Activated CD4-positive, alpha-beta T cell treated with anti-CD3 and anti-CD28 coated beads, Interleukin-2, Interleukin-6, amounts not matched to agents 100 ng/mL and 50 ng/mL, durations not matched to agents 16 hours and 8 hours (primary cell): ENCODE results near the gene STYX.
"Not testable (repeated sequence)": the region's sequence is repeated elsewhere in the genome, so short reads cannot be mapped to it uniquely, and the experiment has no call there.

ENCODE experiments used
- DNase-seq: peaks from one replicate; pipeline ENCODE4 v3.0.0-alpha.2; 2020

STYX gene

GRCh38 chr14:52727509-52727908 lies 2.5 kb upstream of the STYX start:
- DNase-seq = not testable (repeated sequence)

GRCh38 chr14:52729035-52729434 lies 931 bp upstream of the STYX start:
- DNase-seq = not testable (repeated sequence)

GRCh38 chr14:52729585-52729924 lies 411 bp upstream of the STYX start:
- DNase-seq = no peak

DNA sequence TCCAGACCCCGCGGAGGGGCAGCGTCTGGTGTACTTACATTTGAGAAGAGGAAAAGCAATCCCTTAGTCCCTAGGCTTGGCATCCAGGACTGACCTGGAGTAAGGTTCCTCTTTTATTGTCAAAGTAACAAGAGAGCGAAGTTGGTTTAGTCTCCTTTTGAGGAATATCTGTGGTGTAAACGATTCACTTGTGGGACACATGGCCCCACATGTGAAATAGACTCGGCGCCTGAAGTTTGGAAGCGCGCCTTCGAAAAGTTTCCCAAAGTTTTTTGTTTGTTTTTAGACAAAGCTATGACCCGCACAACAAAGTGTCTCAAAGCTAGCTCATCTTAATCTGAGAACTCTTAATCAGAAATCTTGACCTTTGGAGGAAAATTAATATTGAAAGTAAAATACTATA lies 744 bp downstream of the STYX start:
- DNase-seq = no peak

- no peak for DNase-seq
These were observed 3.9 kb downstream of the STYX start for GRCh38 chr14:52733824-52734223.

DNA sequence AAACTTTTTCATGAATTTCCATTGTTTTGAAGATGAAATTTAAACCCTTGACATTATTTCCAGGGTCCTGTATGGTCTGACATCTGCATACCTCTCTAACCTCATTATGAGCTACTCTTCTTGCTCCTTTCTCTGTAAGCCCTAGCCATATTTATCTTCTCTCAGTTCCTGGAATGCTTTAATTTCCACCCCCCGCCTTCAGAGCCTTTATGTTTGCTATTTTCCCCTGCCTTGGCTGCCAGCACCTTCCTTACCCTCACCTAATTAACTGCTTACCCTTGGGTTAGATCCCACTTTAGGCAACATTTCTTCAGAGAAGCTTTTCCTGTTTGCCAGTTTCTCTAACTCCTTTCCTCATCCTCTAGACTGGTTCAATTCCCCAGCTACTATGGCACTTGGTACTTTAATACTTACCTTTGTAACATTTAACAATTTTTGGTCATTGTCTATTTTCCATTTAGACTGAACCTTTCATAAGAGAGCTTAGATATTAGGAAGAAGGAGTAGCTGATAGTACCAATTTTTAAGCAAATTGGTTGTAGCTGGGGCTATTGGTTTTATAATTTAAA lies 6.0 kb downstream of the STYX start:
- DNase-seq = no peak

DNA sequence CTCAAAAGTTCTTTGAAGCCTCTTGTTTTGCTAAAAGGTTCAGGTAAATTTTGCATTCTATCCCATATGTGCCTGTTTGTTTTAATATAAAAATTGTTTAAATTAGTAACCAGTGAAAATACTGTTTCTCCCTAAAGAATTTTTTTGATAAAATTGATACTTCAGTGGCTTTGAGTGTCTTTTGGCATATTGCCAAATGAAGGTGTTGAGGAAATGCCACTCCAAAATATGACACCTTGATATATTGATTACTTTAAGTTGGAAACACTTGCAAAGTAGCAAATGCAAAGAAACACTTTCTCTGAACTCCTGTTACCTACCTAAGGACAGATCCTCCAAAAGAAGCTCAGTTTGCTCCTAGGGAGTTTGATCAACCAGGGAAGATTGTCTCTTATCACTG lies 8.4 kb downstream of the STYX start:
- no peak for DNase-seq

DNA sequence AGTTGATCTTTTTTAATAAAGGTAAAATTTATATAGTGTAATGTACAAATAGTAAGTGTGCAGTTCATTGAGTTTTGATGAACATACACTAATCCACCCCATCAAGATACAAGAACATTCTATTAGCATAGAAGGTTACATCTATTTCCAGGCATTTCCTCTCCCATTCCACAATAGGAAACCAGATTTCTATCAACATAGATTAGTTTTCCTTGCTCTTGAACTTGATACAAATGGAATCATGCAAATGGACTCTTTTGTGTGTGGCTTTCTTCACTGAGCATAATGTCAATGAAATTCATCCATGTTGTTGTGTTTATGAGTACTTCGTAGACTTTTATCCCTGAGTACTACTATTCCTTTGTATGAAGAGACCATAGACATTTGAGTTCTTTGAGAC lies 10.8 kb downstream of the STYX start:
- no peak for DNase-seq

- DNase-seq = peak; percentile 14
These were observed 11.9 kb downstream of the STYX start for GRCh38 chr14:52741865-52742264.

GRCh38 chr14:52748647-52749292 lies 18.8 kb downstream of the STYX start:
- no peak for DNase-seq

- no peak for DNase-seq
These were observed 25.8 kb downstream of the STYX start for GRCh38 chr14:52755607-52756316.

- DNase-seq = no peak
These were observed 29.2 kb downstream of the STYX start for GRCh38 chr14:52759145-52759544.

DNA sequence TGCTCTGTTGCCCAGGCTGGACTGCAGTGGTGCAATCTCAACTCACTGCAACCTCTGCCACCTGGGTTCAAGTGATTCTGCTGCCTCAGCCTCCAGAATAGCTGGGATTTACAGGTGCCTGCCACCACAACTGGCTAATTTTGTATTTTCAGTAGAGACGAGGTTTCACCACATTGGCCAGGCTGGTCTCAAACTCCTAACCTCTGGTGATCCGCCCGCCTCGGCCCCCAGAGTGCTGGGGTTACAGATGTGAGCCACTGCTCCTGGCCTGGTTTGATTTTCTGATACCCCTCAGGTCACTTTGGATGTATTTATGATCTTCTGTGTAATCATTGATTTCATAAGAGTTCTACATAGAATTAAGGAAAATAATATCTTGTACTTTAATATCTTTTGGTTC lies 33.0 kb downstream of the STYX start:
- DNase-seq = not testable (repeated sequence)

GRCh38 chr14:52767058-52767833 lies 37.3 kb downstream of the STYX start:
- no peak for DNase-seq

- DNase-seq = no peak
These were observed 39.9 kb downstream of the STYX start for GRCh38 chr14:52769887-52770286.

DNA sequence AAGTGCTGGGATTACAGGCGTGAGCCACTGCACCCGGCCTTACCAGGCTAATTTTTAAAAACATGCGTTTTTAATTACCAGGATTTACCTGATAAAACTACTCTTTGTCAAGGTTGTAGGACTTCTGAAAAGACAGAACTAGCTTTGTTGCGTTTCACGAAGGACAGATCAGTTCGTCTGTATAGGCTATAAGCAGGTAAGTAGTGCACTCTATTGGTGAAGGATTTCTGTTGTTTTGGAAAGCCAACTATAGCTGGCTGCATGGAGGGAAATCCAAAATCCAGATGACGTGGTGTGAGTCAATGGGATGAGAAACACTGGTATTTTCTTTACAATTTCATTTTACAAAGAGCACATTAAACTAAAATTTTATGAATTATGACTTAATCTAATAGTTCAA lies 46.9 kb downstream of the STYX start:
- no peak for DNase-seq

GRCh38 chr14:52778702-52779101 lies 48.7 kb downstream of the STYX start:
- no peak for DNase-seq

DNA sequence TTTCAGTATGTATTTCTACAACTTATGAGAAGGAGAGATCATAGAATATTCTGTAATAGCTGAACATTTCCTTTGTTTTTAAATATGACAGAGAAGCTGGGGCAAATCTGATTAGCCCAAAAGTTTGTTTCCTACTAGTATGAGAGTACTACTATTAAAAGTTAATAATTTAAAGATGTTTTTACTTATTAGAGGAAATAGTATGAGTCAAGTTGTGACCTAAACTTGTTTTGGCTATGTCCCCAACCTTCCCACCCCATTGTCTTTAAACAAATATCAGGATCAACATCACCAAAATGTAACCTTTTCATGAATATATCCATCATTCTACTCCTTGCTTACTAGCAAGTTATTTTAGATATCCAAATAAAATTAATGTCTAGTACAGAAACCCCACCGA lies 50.9 kb downstream of the STYX start:
- DNase-seq = no peak

DNA sequence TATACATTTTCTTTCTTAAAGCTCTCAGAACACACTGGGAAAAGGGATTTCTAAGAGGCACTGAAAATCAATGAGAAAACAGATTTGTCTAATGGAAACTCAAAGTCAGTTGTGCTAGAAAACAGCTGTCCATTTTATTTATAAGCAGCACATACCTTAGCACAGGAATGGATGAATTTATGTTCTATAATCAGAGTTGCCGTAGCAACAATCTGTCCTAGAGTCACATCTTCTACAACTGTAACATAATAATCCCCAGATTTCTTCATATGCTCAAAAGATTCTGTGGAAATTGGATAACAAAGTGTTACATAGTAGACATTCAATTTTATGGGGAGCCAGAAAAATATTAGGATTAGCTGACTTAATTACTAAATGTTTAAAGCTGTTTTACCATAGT lies 51.7 kb downstream of the STYX start:
- no peak for DNase-seq

DNA sequence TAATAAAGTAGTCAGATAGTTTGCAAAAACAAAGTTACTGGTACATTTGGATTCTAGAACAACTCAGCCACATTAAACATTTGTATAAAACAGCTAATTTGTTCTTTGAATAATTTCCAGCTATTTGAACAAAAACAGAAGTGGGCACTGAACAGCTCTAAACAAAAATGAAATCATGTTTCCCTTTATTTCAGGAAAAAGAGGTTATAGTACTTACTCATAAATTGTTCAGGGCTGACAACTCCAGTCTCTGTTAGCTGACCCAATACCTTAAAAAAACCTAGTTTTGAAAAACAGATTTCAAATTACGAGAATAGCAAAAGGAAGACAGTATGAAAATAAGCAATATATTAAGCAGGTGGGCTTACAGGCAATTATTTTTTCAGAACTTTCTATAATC lies 53.2 kb downstream of the STYX start:
- DNase-seq = no peak

GRCh38 chr14:52786887-52787286 lies 56.9 kb downstream of the STYX start:
- no peak for DNase-seq

GRCh38 chr14:52789118-52789517 lies 59.2 kb downstream of the STYX start:
- no peak for DNase-seq

- no peak for DNase-seq
These were observed 60.2 kb downstream of the STYX start for GRCh38 chr14:52790011-52790755.
